Measurements from ENCODE around the gene DNAI1. TPM values are rescaled to one million over a fixed set of nuclear protein-coding genes. Genes with fewer than 3 reads are reported as not detected.

The DNAI1 gene
- total RNA-seq, 1 donor from 2014 or later = not detected

GRCh38 chr9:34508951-34509350 is 50.3 kb downstream of the DNAI1 start:
- no peak for DNase-seq (ENCODE audit: extremely low read depth, low read depth, low spot score)

GRCh38 chr9:34510497-34511468 is 52.2 kb downstream of the DNAI1 start:
- DNase-seq (ENCODE audit: extremely low read depth, low read depth, low spot score) = no peak

DNA sequence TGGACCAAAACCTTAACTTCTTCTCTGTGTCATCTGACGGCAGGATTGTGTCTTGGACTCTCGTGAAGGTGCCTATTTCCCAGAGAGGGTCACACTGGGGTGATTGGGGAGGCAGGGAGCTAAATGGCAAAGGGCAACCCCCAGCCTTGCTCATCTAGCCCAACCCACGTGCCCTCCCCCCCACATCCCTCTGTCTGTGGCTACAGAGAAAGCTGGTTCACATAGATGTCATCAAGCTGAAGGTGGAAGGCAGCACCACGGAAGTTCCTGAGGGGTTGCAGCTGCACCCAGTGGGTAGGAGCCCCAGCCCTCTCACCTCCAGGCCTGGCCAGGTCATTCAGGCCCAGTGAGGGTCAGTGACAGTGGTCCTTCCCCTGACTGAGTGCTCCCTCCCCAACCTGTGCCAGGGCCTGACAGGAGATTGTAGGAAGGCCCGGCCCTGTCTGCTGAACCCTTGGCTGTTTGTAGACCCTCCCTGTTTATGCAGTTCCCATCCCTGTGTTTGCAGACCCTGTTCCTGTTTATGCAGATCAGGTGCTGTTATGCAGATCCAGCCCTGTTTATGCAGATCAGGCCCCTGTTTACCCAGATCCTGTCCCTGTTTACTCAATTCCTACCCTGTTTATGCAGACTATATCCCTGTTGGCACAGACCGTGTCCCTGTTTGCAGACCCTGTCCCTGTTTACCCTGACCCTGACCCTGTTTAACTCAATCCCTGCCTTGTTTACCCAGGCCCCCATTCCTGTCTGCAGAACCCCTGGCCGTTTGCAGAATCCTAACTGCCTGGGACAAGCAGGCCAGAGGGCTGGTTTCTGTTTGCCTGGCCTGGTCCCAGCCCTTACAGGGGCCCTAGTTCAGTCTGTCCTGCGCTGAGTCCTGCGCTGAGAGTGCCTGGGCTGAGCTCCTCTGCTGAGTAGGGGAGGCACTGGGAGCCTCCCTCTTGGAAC is 53.8 kb downstream of the DNAI1 start:
- DNase-seq (ENCODE audit: extremely low read depth, low read depth, low spot score) = no peak

DNA sequence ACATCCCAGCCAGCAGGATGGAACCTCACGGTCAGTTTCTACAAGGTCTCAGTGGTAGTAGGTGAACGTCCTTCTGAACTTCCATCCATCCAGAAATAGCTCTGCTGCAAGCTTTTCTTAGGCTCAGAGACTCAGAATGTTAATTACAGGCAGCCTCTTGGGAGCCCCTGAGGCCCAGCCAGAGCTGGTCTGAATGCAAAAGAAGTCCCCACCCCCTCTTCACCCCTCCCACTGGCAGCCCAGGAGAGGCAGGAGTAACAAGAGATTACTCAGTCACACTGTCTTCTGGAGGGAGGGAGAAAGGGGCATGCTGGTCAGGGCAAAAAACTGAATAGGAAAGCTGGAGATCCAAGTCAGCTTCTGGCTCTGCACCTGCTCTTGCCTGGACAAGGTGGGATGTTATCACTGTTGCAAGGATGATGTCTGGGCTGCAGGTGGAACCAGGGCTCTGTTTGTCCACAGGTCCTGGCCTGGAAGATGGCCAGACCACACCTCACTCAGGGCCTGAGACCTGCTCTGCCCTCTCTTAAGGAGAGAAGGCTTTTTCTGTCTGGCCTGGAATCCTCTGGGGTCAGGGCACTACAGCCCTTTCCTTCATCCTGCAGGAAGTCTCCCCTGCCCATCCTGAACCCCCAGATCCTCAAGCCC is 55.1 kb downstream of the DNAI1 start:
- no peak for DNase-seq (ENCODE audit: extremely low read depth, low read depth, low spot score)

DNA sequence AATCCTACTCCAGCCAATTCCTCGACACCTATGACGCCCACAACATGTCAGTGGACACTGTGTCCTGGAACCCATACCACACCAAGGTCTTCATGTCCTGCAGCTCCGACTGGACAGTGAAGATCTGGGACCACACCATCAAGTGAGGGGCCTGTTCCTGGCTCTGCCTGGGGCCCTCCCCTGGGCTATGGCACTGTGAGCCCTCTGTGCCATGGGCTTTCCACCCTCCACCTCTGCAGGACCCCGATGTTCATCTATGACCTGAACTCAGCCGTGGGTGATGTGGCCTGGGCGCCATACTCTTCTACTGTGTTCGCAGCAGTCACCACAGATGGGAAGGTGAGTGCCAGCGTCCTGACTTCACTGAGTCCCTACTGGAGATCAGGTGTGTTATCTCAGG is 55.8 kb downstream of the DNAI1 start:
- DNase-seq (ENCODE audit: extremely low read depth, low read depth, low spot score) = no peak

DNA sequence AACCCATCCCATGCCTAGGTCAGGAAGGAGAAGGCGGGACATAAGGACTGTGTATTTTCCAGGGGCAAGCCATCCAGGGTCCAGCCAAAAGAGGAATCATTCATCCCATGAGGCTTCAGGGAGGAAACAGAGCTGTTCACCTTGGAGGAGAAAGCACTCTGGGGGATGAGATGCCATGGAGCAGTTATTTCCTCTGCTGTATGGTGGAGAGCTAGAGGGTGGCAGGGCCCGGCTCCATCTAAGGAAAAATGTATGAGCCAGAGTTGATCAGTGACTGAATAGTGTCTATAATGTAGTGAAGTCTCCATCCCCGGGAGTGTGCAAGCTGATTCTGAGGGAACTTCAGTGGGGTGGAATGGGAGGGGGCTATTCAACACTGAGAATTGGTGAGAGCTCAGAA is 56.2 kb downstream of the DNAI1 start:
- DNase-seq (ENCODE audit: extremely low read depth, low read depth, low spot score) = no peak

DNA sequence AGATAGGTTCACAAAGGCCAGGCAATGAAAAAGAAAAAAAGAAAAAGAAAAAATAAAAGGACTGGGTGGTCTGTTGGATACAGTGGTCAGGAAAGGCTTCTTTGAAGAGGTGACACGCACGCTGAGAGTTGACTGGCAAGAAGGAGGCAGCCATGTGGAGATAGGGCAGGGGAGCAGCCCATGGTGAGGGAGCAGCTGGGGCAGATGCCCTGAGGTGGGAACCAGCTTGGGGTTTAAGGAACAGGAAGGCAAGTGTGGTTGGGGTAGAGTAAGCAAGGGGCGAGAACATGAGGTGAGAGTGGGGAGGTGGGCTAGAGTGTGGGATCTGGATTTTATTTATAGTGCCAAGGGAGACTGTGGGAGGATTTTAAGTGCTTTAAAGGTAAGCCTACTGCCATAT is 57.4 kb downstream of the DNAI1 start:
- DNase-seq (ENCODE audit: extremely low read depth, low read depth, low spot score) = no peak

DNA sequence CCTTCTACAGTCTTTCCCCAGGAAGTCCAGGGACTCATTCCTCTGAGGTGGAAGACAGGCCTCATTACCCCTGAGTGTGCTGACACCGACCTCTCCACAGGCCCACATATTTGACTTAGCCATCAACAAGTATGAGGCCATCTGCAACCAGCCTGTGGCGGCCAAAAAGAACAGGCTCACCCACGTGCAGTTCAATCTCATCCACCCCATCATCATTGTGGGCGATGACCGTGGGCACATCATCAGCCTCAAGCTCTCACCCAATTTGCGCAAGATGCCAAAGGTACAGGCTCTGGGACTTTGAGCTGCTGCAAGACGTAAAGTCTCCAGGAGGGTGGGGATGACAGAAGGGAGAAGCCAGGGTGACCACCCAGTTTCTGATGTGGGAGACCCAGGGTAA is 58.6 kb downstream of the DNAI1 start:
- no peak for DNase-seq (ENCODE audit: extremely low read depth, low read depth, low spot score)

GRCh38 chr9:34518110-34518616 is 59.6 kb downstream of the DNAI1 start:
- no peak for DNase-seq (ENCODE audit: extremely low read depth, low read depth, low spot score)

DNA sequence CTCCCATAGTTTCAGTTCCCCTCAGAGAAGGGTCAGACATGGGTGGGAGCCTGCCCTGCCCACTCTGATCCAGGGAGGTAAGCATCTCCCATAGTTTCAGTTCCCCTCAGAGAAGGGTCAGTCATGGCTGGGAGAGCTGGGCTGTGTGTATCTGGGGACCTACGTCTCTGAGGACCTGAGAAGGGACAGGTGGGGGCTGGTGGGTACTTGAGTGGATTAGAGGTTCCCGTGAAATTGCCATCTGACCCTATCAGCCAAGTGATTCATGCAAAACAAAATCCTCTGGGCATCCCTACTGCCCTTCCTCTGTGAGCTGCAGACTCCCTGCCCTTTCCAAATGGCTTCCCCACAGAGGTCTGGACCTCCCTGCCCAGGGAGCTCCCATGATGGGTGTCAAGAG is 60.3 kb downstream of the DNAI1 start:
- DNase-seq (ENCODE audit: extremely low read depth, low read depth, low spot score) = no peak

DNA sequence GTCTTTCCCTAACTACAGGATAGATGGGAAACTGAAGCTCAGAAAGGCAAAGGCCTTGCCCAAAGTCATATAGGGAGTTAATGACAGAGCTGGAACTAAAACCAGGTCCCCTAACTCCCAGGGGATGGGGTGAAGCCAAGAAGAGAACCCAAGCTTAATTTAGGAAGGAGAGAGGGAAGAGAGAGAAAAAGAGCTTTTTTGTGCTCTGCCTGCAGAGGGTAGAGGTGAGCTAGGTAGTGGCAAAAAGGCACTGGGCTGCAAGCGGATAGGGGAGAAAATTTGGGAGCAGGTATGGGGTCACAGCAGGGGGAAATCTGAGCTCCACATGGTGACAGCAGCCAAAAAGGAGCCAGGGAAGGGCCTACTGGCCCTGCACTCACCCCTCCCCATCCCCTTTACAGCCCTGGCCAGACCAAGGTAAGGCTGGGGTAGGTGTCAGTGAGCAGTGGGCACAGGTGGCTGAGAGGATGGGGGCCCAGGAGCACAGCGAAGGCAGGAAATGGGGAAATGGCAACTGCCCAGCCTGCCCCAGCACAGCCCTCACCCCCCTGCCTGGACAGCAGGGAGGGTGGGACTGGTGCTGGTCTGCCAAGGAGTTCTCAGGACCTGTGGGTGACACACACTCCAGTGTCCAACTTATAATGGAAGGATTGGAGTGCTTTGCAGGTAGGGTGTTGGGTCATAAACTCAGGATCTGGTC is 60.9 kb downstream of the DNAI1 start:
- DNase-seq (ENCODE audit: extremely low read depth, low read depth, low spot score) = no peak

- DNase-seq (ENCODE audit: extremely low read depth, low read depth, low spot score) = no peak
Measured at GRCh38 chr9:34520096-34520495, 61.5 kb downstream of the DNAI1 start.

DNA sequence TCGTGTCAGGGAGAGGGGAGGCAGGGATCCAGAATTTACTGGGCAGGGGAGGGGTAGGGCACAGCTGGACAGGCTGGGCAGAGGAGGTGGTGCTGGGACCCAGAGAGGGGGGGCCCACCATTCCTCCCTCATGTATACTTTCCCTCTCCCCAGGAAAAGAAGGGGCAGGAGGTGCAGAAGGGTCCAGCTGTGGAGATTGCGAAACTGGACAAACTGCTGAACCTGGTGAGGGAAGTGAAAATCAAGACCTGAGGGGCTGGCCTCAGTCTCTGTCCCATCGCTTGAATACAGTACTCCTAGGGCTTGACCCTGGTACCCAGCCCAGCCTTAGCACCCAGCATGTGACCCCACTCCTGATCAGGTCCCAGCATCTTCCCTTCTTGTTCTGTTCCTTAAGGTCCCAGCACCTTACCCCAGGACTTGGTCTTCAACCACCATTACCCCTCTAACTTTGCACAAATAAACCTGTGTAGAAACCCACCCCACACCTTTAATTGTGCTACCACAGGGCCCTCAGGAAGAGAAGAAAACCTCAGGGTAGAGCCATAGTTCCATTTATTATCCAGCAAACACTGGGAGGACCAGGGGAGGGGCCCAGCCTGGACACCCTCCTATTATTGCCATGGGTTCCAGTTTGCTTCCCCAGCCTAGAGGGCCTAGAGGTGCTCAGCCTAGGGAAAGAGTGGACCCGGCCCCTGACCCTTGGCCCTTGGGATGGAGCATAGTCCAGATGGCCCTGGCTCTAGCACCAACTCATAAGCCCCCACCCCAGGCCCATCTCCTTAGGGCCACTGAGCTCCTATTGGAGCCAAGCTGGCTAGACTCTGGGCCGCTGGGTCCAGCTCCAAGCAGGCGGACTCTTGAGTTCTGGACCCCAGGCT is 62.1 kb downstream of the DNAI1 start:
- no peak for DNase-seq (ENCODE audit: extremely low read depth, low read depth, low spot score)

- no peak for DNase-seq (ENCODE audit: extremely low read depth, low read depth, low spot score)
Measured at GRCh38 chr9:34521406-34522045, 62.9 kb downstream of the DNAI1 start.

DNA sequence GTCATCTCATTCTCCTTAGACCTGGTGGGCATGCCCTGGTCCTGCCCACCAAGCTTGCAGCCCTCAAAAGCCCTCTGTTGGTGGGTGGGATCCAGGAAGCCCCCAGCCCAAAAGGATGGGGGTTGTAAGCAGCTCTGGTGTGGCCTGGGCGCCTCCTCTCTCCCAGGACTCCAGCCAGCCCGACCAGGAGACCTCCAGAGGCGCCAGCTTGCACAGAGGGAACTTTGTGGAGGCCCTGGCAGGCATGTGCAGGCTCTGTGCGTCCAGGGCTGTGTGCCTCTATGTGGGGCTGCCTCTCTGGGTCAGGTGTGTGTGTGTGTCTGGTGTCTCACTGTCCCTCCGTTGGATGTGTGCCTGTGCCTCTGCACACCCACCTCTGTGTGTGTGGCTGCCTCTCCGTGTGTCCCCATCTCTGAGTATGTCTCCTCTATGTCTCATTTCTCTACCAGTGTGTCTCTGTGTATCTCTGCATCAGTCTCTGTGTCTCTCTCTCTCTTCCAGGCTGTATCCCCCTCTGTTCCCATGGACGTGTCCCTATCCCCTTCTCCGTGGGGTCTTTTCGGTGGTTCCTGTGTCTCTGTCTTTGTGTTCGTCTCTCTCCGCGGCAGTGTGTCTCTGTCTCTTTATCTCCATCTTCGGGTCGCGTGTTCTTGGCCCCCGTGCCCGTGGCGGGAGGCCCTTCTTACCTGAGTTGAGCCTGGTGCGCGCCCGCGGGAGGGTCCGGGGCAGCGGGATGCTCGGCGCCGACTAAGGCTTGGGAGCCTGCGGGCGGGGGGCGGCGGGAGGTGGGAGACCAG is 63.7 kb downstream of the DNAI1 start:
- DNase-seq (ENCODE audit: extremely low read depth, low read depth, low spot score) = no peak

DNA sequence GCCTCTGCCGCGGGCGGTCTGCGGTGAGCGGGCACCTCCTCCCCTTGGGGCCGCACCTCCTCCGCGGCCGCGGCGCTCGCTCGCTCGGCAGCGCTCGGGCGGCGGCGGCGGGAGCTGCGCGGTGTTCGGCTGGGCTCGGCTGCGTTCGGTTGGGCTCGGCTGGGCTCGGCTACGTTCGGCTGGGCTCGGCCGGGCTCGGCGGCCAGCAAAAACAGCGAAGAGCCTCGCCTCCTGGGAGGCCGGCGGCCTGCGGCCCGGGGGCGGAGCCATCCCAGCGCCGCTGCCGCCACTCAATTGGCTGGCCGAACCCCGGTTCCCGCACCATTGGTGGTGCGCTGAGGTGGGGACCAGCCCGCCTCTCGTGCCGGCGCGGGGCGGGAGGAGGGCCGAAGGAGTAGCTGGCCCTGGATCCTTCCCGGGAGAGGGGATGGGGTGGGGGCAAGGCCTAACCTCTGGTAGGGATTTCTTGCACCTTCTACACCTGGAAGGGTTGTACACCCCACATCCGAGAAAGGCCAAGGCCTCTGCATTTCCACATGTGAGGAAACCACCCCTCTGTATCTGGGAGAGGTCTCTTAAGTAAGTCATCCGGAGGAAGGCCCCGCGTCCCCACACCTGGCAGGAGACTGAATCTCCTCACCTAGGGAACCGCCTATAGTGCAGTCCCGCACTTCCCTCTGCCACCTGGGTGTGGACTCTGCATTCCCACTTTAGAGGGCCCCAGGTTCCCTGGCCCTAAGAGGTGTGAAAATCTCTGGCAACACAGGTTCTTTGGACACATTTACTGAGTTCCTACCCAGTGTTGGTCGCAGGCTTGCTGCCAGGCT is 64.6 kb downstream of the DNAI1 start, which contains the start of gene ENHO:
TSS of gene ENHO (minus strand) at position 20 of the 827 bp plus-strand sequence. CDS start 1,295 bp downstream, outside the sequence.
- DNase-seq (ENCODE audit: extremely low read depth, low read depth, low spot score) = no peak

DNA sequence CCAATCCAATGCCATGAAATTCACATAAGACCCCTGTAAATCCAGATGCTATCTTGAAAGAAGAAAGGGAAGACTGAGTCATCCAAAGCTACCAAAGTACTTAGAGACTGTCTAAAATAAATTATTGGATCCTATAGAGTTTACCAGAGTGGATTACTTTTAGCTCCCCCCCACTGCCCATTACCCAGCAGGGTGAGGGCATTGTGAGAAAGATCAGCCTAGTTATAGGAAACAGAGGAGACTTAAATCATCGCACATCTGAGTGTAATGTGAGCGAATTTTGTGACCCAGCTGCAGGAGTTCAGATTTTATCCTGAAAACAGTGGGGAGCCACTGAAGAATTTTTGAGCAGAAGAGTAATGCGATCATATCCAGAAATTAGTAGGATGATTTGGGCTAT is 65.7 kb downstream of the DNAI1 start:
- no peak for DNase-seq (ENCODE audit: extremely low read depth, low read depth, low spot score)
